DMS53 treated with DMSO at 0.1 percent for 48 hours (cell line): Measurements from ENCODE around the gene IQSEC3.

ENCODE experiments used
- DNase-seq: peaks from one replicate; lab custom pipeline; 2025; ENCODE audit not compliant: unreplicated experiment; lab: John Stamatoyannopoulos, UW

The IQSEC3 gene

GRCh38 chr12:195951-196350, 129.4 kb downstream of the IQSEC3 start:
- no peak for DNase-seq

- DNase-seq, result no peak
Measured at GRCh38 chr12:196436-196835, 129.9 kb downstream of the IQSEC3 start.

GRCh38 chr12:197347-197746, 130.8 kb downstream of the IQSEC3 start:
- no peak for DNase-seq

- no peak for DNase-seq
Measured at GRCh38 chr12:197911-198695, 131.5 kb downstream of the IQSEC3 start.

- no peak for DNase-seq
Measured at GRCh38 chr12:198705-199104, 132.1 kb downstream of the IQSEC3 start.

- DNase-seq, result no peak
Measured at GRCh38 chr12:201361-201760, 134.8 kb downstream of the IQSEC3 start.

- DNase-seq, result peak; percentile 31
Measured at GRCh38 chr12:202081-202731, 135.6 kb downstream of the IQSEC3 start.

GRCh38 chr12:203074-203461, 136.5 kb downstream of the IQSEC3 start:
- no peak for DNase-seq

GRCh38 chr12:203462-204260, 137.1 kb downstream of the IQSEC3 start:
- DNase-seq, result peak; percentile 51

GRCh38 chr12:204261-204678, 137.7 kb downstream of the IQSEC3 start:
- DNase-seq, result no peak

GRCh38 chr12:205026-205425, 138.5 kb downstream of the IQSEC3 start:
- DNase-seq, result no peak

- DNase-seq, result no peak
Measured at GRCh38 chr12:206746-207440, 140.3 kb downstream of the IQSEC3 start.

- no peak for DNase-seq
Measured at GRCh38 chr12:207804-208203, 141.2 kb downstream of the IQSEC3 start.

- DNase-seq, result no peak
Measured at GRCh38 chr12:208813-209212, 142.2 kb downstream of the IQSEC3 start.

- DNase-seq, result no peak
Measured at GRCh38 chr12:209246-209645, 142.7 kb downstream of the IQSEC3 start.

GRCh38 chr12:209851-210250, 143.3 kb downstream of the IQSEC3 start:
- DNase-seq, result no peak

GRCh38 chr12:210277-211141, 143.9 kb downstream of the IQSEC3 start:
- no peak for DNase-seq

GRCh38 chr12:211142-211465, 144.5 kb downstream of the IQSEC3 start:
- DNase-seq, result no peak

- no peak for DNase-seq
Measured at GRCh38 chr12:211639-212414, 145.3 kb downstream of the IQSEC3 start.

- no peak for DNase-seq
Measured at GRCh38 chr12:212415-212714, 145.8 kb downstream of the IQSEC3 start.
